ENCODE measurements around the gene ARL5A.

GRCh38 chr2:151827564-151828142 lies 568 bp downstream of the ARL5A start:
- TF ChIP-seq CTCF (IDR thresholded peaks at IDR 0.05) (no peak), POLR2AphosphoS5 (IDR thresholded peaks at IDR 0.05) (no peak), POLR2A (IDR thresholded peaks at IDR 0.05) (no peak)

All from upper lobe of left lung (tissue), 4 donors.